Inferior parietal cortex (tissue), 1 donor: ENCODE measurements around the gene TRIM14.

Source experiments
- DNase-seq: peaks from one replicate; pipeline ENCODE4 v3.0.0-alpha.2; 2016; ENCODE audit errors: extremely low spot score

The TRIM14 gene, protein sequence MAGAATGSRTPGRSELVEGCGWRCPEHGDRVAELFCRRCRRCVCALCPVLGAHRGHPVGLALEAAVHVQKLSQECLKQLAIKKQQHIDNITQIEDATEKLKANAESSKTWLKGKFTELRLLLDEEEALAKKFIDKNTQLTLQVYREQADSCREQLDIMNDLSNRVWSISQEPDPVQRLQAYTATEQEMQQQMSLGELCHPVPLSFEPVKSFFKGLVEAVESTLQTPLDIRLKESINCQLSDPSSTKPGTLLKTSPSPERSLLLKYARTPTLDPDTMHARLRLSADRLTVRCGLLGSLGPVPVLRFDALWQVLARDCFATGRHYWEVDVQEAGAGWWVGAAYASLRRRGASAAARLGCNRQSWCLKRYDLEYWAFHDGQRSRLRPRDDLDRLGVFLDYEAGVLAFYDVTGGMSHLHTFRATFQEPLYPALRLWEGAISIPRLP

DNA sequence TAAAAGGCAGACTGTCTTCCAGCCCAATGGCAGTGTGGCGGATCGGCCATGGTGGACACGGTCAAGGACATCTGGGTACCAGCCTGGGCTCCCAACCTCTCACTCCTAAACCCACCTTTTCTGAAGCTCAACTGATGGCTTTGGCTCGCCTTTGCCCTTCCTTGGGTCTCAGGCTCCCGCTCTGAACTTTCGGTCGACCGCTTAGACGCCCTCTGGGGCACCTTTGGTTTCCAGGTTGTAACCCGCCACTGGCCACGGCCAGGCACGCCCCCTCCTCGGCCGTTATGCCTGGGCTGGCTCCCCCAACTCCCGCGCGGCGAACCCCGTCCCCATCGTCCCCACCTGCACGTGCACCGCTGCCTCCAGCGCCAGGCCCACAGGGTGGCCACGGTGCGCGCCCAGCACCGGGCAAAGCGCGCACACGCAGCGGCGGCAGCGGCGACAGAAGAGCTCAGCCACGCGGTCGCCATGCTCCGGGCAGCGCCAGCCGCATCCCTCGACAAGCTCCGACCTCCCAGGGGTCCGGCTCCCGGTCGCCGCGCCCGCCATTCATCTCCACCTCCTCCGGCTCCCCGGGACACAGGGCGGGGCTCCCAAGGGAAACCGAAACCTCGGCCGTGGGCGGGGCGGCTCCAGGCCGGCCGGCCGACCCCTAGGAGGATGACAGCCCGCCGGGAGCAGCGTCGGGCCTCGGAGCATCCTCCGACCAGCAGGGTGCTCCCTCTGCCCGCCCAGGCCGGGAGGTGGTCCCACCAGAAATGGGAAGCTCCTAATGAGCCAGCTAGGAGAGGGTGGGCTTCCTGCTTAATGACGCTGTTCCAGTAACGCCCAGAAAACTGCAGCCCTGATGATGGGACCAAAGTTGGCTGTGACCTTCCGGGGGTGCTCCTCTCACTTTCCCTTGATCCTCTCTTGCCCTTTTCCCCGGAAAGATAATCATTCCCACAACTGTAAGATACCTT, at the start of gene TRIM14:
TSS of gene TRIM14 (minus strand) at position 583 of the 962 bp plus-strand sequence. CDS start at position 549, 34 bp downstream.
- DNase-seq, result no peak

DNA sequence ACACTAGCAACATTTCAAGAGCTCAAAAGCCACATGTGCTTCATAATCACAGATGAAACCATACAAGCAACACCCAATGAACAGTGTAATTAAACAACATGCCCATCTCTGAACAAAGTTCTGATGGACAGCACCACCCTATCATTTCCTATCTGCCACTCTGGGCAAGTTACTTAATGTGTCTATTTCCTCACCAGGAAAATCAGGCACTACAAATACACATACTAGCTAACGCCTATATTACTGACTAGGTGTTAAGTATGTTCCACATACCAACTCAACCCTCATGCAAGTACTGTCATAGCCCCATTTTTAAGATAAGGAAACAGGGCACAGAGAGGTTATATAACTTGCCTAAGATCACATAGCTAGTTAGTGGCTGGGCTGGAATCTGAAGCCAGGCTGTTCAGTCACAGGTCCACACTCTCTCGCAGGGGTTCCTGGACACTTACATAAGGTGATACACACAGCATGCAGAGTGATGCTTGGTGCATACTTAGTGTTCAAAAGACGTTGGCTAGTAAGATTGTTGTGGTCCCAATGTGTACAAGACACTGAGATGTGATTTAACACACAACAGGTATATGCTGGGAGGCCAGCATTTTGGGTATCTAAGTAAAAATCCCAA, 49.2 kb upstream of the TRIM14 start:
- no peak for DNase-seq

DNA sequence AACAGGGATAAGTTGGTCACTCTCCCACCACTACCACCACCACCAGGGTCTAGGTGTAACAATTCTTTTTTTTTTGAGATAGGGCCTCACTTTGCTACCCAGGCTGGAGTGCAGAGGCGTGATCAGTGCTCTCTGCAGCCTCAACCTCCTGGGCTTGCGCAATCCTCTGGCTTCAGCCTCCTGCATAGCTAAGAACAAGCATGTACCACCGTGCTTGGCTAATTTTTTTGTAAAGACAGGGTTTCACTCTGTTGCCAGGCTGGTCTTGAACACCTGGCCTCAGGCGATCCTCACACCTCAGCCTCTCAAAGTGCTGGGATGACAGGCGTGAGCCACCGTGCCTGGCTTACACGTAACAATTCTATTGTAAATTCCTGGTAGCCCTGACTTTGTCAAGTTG, 45.9 kb upstream of the TRIM14 start:
- no peak for DNase-seq

DNA sequence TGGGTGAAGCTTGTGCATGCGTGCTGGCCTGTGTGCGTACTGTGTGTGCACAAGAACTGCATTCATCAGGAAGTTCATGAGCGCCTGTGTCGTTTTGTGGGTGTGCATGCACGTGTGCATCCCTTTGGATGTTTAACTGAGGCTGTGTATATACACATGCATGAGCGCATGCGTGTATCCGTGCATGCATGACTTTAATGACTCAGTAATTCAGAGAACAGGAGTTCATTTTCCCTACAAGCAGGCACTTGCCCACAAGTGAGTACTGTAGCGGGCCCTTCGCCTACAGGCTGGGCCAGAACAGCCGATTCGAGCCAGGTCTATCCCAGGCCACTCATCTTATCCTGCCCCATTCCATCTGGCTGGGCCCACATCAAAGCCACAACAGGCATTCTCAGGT, 43.6 kb upstream of the TRIM14 start:
- no peak for DNase-seq

DNA sequence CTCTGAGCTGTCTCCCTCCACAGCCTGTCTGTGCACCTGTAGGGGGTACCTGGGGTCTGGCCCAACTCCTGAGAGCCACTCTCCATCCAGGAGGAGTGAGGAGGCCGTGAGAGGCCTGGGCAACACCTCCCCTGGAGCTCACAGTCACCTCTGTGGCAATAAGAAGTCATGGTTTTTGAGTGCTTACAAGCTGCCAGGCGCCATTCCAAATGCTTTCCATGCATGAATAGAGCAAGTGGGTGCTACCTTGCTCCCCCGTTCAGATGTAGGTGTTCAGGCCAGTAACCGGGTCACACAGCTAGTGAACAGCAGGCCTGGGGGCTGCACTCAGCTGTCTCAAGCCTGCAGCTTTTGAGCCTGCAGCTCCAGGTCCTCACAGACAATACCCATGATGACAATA, 42.8 kb upstream of the TRIM14 start:
- no peak for DNase-seq

DNA sequence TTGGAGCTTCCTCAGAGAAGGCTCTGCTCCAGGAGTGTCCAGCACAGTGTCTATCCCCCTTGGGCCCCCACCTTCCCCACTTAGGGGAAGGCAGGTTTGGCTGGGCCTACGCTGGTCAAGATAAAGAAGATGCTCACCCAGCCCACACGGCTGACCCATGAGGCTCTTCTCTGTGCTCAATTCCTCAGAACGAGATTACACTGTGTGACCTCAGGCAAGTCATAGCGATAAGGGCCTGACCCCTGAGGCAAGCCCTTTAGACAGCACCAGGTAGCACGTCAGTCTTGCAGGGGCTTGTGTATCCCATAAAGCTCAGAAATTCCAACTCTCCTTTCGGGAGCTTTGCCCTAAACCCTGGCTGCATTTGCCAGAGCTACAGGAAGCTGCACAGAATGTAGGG, 40.8 kb upstream of the TRIM14 start:
- no peak for DNase-seq

DNA sequence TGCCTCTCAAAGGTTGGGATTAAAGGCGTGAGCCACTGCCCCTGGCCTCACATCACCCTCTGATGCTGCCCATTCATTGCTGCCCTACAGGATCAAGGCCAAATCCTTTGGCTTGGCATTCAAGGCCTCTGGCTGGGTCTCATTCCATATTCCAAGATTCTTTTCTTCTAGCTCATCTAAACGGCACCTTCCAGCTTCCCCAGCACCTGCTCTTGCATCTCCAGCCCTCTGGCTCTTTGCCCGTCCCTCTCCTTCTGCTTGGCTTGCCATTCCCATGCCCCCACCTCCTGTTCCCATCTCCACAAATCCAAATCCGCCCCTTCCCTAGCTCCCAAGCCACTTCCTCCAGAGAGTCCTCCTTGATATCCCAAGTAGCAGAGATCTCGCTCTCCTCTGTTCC, 40.3 kb upstream of the TRIM14 start:
- DNase-seq, result no peak

DNA sequence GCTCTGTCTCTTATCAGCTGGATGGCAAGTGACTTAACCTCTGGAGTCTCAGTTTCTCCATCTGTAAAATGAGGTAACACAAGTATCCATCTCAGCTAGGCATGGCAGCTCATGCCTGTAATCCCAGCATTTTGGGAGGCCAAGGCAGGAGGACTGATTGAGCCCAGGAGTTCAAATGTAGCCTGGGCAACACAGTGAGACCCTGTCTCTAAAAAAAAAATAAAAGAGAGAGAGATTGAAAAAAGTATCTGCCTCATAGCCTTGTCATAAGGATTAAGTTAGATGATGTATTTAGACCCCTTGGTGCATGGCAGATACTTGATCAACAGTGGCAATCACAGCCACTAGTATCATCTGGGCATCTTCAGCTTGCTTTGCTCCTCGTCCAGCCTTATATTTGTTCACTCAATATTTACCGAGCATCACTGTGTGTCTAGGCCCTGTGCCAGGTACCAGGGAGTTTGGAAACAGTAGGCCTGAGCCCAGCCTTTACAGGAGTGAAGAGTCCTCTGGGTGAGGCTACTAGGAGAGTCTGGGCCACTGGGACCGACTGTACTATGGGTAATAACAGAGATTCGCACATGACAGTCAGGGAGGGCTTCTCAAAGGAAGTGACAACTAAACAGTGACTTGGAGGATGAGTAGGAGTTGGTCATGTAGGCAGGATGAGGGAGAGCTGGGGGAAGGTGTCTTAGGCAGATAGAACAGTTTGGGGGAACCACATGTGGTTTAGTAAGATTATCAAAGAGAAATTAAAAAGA, 39.2 kb upstream of the TRIM14 start:
- no peak for DNase-seq

DNA sequence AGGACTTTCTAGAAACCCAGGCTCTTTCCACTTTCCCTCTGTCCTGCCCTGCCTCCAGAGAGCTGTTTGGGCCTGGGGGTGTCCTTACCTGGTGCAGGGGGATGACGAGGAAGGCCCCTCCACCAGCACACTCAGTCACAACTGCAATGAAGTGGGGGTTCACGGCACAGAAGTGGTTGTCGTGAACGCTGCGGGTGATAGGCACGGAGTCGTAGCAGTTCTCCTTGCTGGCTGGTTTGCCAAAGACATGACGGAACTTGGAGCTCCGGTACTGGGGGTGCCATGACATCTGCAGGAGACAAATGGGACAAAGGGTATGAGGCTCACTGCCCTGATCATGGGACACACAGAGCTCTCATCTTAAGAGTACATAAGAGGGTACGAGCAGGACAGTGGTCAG, 38.4 kb upstream of the TRIM14 start:
- DNase-seq, result no peak

DNA sequence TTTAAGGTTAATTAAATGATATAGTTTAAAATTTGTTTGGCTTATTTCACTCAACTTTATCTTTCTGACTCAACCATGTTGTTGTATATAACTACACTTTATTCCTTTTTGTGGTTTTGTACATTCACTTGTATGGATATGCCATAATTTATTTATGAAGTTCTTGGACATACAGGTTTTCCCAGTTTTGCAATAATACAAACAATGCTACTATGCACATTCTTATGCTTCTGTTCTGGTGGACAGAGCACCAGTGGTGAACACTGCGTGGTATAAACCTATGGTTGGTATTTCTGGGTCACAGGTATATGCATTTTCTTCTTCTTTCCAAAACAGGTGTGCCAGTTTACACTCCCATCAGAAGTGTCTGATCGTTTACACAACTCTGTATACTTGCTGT, 35.7 kb upstream of the TRIM14 start:
- DNase-seq, result no peak

DNA sequence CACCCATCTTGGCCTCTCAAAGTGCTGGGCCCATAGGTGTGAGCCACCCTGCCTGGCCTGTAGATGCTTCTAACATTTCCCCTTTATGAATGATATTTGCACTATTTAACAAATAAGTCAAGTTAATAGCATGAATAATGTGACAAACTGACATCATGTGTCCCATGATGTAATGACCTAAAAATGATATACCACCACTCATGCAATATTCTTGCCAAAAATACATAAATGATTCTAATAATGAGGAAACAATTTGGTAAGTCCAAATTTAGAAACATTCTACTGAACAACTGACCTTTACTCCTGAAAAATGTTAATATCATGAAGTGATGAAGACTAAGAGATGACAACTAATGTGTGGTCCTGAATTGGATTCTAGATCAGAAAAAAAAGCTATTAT, 33.5 kb upstream of the TRIM14 start:
- DNase-seq, result no peak

DNA sequence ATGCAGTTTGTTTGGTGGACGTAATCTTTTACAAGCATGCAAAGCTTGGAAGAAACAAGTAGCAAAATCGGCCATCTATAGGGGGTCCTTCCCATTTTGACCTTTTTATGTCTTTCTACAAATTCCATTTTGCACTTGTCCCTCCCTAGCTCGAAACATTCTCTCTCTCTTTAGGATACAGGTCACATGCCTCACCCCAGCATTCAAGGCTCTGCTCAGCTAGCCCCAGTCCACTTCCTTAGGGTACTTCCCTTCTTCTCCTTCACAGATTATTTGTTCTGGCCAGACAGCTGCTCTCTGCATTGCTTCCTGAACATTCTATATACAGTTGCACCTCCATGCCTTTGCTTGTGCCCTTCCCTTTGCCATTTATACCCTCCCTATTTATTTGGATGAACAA, 31.7 kb upstream of the TRIM14 start:
- no peak for DNase-seq

DNA sequence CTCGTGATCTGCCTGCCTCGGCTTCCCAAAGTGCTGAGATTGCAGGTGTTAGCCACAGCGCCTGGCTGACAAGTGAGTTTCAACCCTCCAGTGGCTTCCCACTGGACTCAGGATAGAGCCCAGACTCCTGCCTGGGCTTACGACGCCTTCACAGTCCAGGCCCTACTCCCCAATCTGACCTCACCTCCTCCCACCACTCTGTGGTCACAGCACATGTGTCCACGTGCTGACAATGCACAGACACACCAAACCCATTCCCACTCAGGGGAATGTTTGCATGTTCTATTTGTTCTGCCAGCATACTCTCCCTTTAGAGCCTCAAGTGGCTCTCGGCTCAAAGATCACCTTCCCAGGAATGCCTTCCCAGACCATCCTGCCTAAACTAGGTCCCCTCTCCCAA, 31.1 kb upstream of the TRIM14 start:
- DNase-seq, result no peak

DNA sequence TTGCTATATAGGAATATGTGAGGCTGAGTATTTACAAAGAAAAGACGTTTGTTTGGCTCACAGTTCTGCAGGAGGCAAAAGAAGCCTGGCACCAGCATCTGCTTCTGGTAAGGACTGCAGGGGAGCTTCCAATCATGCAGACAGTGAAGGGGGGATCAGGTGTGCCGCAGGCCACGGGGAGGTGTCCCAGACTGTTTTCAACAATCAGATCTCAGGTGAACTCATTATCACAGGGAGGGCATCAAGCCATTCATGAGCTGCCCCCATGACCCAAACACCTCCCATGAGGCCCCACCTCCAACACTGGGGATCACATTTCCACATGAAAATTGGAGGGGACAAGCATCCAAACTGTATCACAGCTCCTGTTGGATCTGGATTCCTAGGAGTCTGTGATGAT, 30.4 kb upstream of the TRIM14 start:
- no peak for DNase-seq

DNA sequence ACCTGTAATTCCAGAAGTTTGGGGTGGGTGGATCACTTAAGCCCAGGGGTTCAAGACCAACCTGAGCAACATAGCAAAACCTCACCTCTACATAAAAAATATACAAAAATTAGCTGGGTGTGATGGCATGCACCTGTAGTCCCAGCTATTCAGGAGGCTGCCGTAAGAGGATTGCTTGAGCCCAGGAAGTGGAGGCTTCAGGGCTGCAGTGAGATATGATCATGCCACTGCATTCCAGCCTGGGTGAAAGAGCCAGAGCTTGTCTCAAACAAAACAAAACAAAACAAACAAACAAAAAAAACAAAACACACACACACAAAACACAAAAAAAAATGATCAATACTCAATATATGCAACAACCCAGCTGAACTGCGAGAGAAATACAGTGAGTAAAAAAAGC, 29.5 kb upstream of the TRIM14 start:
- DNase-seq, result no peak

DNA sequence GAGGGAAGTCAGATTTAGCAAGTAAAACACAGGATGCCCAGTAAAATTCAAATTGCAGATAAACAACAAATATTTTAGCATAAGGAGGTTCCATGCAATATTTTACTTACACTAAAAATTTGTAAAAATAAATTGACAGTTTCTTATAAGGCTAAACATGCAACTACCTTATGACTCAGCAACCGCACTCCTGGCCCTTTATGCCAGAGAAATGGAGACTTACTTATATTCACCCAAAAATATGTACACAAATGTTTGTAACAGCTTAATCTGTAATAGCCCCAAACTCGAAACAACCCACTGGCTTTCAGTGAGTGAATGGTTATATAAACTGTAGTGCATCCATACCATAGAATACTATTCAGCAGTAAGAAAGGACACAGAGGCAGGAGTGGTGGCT, 28.6 kb upstream of the TRIM14 start:
- no peak for DNase-seq

DNA sequence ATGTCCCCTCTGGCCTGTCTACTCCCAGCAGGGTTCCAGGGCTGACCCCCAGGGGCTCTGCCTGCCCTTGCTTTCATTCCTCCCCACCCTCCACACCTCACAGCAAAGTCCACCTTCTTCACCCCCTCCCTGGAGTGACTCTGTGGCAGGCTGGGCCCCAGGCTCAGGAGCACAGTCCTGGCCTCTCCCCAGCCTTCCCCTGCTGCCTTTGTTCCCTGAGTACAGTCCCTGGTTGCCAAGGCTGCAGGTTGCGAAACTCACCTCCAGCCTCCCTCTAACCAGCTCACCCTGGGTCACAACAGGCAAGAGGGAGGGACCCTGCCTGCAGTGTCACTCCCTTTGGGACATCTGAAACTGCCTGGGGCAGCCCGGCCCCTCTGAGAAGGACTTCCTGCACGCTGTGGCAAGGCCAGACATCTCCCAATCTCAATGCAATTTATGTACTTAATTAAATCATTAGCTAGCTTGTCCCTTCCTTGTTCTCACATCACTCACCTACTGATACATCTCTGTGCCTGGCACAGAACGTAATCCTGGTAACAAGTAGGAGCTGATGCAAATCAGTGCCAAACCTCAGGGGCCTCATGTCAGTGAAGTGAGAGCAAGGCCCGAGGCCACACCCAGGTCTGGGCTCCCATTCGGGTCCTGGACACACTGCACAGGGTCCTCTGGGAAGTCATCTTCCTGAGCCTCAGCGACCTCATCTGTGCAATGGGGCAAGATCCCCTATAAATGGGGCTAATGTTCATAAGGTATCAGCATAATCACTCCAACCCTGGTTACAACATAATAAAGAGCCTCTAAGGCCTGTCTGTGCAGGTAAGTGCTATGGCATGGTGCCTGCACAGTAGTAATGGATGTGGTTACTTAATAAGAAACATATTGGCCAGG, 27.3 kb upstream of the TRIM14 start:
- no peak for DNase-seq

DNA sequence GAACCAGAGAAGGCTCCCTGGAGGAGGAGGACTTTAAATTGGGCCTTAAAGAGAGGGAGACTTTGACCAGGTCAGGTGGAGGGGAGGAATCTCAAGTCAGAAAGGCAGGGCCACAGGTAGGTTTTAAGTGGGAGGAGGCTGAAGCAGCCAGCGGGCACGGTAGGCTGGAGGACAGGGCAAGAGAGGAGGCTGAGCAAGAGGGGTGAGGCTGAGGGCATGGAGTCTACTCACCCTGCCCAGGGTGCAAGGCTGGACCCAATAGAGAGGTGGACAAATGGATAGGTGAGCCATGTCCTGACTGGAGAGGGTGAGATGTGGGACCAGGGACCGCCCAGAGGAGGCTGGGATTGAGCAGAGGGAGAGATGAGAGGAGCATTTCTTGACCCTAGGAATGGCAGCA, 25.6 kb upstream of the TRIM14 start:
- no peak for DNase-seq

DNA sequence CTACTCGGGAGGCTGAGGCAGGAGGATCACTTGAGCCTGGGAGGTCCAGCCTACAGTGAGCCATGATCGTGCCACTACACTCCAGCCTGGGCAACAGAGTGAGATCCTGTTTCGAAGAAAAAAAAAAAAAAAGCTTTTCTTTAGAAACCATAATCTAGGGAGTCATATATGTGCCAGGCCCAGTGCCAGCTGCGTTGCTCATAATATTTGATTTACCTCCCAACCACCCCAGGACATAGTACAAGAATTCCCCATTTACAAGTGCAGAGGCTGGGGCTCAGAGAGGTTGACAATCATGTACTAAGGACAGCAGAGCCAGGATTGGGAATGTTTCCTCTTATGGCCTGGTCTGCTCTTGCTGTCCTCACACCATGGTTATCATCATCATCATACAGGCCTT, 25.1 kb upstream of the TRIM14 start:
- DNase-seq, result no peak

DNA sequence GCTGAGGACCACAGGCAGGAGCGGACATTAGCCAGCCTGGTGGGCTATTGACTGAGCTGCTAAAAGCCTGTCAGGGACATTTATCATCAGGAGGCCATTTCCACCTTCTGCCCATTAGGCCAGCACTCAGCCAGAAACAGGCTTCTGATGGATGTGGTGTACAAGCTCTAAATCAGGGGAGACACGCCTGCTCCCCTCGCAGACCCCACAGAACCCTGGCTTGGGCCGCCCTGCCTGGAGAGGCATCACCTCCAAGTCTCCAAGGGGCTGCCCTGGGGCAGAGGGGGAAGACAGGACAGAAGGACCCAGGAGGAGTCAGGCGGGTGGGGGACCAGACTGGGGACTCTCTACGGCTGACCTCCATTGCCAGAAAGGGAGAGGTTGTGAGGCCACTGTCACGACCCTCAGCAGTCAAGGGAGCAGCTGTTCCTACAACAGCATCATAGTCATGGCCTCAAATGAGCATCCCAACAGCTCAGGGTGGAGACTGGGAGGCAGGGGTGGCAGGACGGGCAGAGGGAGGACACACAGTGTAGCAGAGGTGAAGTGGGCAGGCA, 24.0 kb upstream of the TRIM14 start:
- DNase-seq, result no peak
